DOHH2 (cell line): Measurements from ENCODE around the gene CPNE5.

Experiments
- H3F3A ChIP-seq: fragments of 200-600 bp; sonication (generic), shearing (Covaris generic); 2 replicates; pipeline ENCODE4 v1.6.0; 2016; ENCODE audit warnings: antibody characterized with exemption, mild to moderate bottlenecking; ENCODE audit not compliant: control insufficient read depth, insufficient read depth
- H3K27ac ChIP-seq: fragments of 200-600 bp; sonication (generic); 2 replicates; pipeline ENCODE4 v1.5.1; 2014; ENCODE audit warnings: low read depth, mild to moderate bottlenecking, low read length, moderate library complexity
- H3K27me3 ChIP-seq: fragments of 200-600 bp; sonication (generic); 2 replicates; pipeline ENCODE4 v1.6.1; 2014; ENCODE audit warnings: mild to moderate bottlenecking, low read length, mixed read lengths; ENCODE audit not compliant: control insufficient read depth
- H3K36me3 ChIP-seq: fragments of 200-600 bp; sonication (generic); 2 replicates; pipeline ENCODE4 v1.6.1; 2014; ENCODE audit warnings: mild to moderate bottlenecking, low read length, moderate library complexity, mixed read lengths; ENCODE audit not compliant: control insufficient read depth
- H3K4me1 ChIP-seq: fragments of 200-600 bp; sonication (generic); 2 replicates; pipeline ENCODE4 v1.6.1; 2014; ENCODE audit warnings: mild to moderate bottlenecking, low read length, mixed read lengths; ENCODE audit not compliant: control insufficient read depth
- H3K4me2 ChIP-seq: fragments of 200-600 bp; sonication (generic); 2 replicates; pipeline ENCODE4 v1.6.0; 2014; ENCODE audit warnings: mild to moderate bottlenecking, low read length, moderate library complexity
- H3K4me3 ChIP-seq: fragments of 200-600 bp; sonication (generic); 2 replicates; pipeline ENCODE4 v1.5.1; 2014; ENCODE audit warnings: mild to moderate bottlenecking, low read length, mixed read lengths
- H3K79me2 ChIP-seq: fragments of 200-600 bp; sonication (generic); 2 replicates; pipeline ENCODE4 v1.6.1; 2014; ENCODE audit warnings: mild to moderate bottlenecking, low read length, mixed read lengths; ENCODE audit not compliant: control insufficient read depth
- H3K9me2 ChIP-seq: fragments of 200-600 bp; sonication (generic); replicated peaks from 2 replicates; pipeline ENCODE4 v1.6.1; 2014; ENCODE audit warnings: mild to moderate bottlenecking, low read length, mixed read lengths; ENCODE audit not compliant: control insufficient read depth
- H3K9me3 ChIP-seq: fragments of 200-600 bp; sonication (generic); 2 replicates; pipeline ENCODE4 v1.6.1; 2014; ENCODE audit warnings: antibody characterized with exemption, low read length, mixed read lengths; ENCODE audit not compliant: control insufficient read depth, insufficient read depth
- H4K20me1 ChIP-seq: fragments of 200-600 bp; sonication (generic); 2 replicates; pipeline ENCODE4 v1.6.0; 2014; ENCODE audit warnings: low read depth, mild to moderate bottlenecking, antibody characterized with exemption, low read length, moderate library complexity; ENCODE audit not compliant: control insufficient read depth, insufficient read depth
- EZH2phosphoT487 ChIP-seq: fragments of 200-600 bp; sonication (generic); IDR thresholded peaks from 2 replicates; pipeline ENCODE4 v1.6.1; 2017; ENCODE audit warnings: borderline replicate concordance, mild to moderate bottlenecking, antibody characterized with exemption, low read length, moderate library complexity, mixed read lengths
- TF ChIP-seq, protein P1 (sequence below): fragments of 200-600 bp; sonication (generic); IDR thresholded peaks from one replicate; pipeline ENCODE4 v1.5.1; 2014; ENCODE audit warnings: antibody characterized with exemption, mild to moderate bottlenecking, low read depth, low read length; ENCODE audit not compliant: poor library complexity, severe bottlenecking

The CPNE5 gene

DNA sequence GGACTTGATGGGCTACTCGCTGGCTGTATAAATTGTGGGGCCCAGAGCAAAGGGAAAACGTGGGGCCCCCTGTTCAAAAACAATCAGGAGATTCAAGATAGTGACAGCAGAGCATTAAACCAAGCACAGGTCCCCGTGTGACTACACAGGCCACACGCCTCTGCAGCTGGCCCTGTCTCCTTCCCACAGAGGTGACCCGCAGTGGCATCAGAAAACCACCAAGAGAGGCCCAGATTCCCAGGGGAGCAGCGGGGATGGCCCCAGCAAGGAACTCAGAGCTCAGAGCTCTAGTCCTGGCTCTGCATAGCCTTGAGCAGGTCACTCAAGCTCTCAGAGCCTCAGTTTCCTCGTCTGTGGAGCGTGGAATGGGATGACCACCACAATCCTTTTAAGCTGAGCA is 57.6 kb downstream of the CPNE5 start:
- no peaks in the 10 kb centered on the region for H3K9me2 ChIP-seq
- H3K4me3 ChIP-seq: no peak overlapping the region
- no peaks in the 10 kb centered on the region for H3K79me2 ChIP-seq
- peaks cover 9% of the 10 kb centered on the region for H3K4me1 ChIP-seq
- H3F3A ChIP-seq: no peaks in the 10 kb centered on the region
- no peaks in the 10 kb centered on the region for H4K20me1 ChIP-seq
- no peaks in the 10 kb centered on the region for H3K9me3 ChIP-seq
- no peak overlapping the region for H3K4me2 ChIP-seq
- H3K36me3 ChIP-seq: no peaks in the 10 kb centered on the region
- H3K27ac ChIP-seq: no peak overlapping the region
- TF ChIP-seq EZH2phosphoT487: no peak
- H3K27me3 ChIP-seq: peaks cover 16% of the 10 kb centered on the region

DNA sequence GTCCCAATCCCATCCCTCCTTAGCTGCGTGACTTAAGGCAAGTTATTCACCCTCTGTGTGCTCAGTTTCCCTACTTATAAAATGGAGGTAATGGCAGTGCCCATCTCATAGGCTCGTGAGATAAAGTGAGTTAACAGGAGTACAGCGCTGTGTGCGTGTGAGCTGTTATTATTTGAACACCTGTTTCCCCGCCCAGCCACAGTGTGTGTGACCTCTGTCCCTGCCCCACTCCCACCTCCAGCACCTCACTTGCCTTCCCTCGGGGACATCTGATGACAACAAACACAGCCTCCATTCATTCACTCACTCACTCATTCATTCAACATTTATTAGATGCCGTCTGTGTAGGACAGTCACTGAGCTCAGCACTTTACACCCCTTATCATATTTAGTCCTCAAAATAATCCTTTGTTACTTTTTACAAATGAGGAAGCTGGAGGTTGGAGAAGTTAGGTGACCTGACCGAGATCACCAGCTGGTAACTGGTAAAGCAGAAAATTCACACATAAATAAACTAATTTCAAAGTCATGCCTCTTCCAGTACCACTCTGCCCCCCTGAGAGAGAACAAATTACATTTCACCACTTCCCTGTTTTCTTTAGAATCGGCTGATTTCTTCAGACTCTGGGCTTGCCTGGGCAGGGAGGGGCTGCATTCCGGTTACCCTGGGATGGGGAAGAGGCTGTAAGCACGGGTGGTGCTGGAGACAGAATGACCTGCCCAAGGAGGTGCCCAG is 58.6 kb downstream of the CPNE5 start:
- Histone ChIP-seq H3K27me3 (peaks cover 25% of the 10 kb centered on the region), H4K20me1 (no peaks in the 10 kb centered on the region), H3K9me2 (no peaks in the 10 kb centered on the region)

DNA sequence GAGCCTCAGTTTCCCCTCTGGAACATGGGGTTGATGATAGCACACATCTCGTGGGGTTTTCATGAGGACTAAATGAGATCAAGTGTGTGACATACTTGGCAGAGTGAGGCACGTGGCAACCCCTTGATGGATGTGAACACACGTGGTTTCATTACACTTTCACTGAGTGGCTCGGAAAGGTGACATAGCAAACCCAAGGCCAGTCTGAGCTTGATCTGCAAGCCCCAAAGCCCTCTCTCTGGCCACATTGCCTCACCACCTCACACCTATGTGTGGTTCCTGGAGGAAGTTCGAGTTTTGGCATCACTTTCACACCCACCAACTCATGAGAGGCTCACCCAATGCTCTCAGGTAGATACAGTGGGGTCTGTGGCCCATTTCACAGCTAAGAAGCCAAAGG is 60.0 kb downstream of the CPNE5 start:
- no peak overlapping the region for H3K4me2 ChIP-seq
- no peaks in the 10 kb centered on the region for H3K36me3 ChIP-seq
- no peak overlapping the region for H3K27ac ChIP-seq
- no peak overlapping the region for H3K4me3 ChIP-seq
- H3K27me3 ChIP-seq: peaks cover 33% of the 10 kb centered on the region
- H3K4me1 ChIP-seq: peaks cover 9% of the 10 kb centered on the region
- H3K79me2 ChIP-seq: no peaks in the 10 kb centered on the region
- TF ChIP-seq, protein P1, sequence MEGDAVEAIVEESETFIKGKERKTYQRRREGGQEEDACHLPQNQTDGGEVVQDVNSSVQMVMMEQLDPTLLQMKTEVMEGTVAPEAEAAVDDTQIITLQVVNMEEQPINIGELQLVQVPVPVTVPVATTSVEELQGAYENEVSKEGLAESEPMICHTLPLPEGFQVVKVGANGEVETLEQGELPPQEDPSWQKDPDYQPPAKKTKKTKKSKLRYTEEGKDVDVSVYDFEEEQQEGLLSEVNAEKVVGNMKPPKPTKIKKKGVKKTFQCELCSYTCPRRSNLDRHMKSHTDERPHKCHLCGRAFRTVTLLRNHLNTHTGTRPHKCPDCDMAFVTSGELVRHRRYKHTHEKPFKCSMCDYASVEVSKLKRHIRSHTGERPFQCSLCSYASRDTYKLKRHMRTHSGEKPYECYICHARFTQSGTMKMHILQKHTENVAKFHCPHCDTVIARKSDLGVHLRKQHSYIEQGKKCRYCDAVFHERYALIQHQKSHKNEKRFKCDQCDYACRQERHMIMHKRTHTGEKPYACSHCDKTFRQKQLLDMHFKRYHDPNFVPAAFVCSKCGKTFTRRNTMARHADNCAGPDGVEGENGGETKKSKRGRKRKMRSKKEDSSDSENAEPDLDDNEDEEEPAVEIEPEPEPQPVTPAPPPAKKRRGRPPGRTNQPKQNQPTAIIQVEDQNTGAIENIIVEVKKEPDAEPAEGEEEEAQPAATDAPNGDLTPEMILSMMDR: no peak
- H3K9me3 ChIP-seq: no peaks in the 10 kb centered on the region
- no peaks in the 10 kb centered on the region for H3F3A ChIP-seq
- no peaks in the 10 kb centered on the region for H3K9me2 ChIP-seq
- no peaks in the 10 kb centered on the region for H4K20me1 ChIP-seq

More for the DNA sequence above, 58.6 kb downstream of the CPNE5 start:
- Histone ChIP-seq H3K79me2 (no peaks in the 10 kb centered on the region), H3K4me1 (peaks cover 9% of the 10 kb centered on the region), H3K4me2 (no peak overlapping the region), H3K4me3 (no peak overlapping the region), H3K9me3 (no peaks in the 10 kb centered on the region), H3F3A (no peaks in the 10 kb centered on the region), H3K36me3 (no peaks in the 10 kb centered on the region), H3K27ac (no peak overlapping the region)
- TF ChIP-seq EZH2phosphoT487: no peak
- TF ChIP-seq, protein P1: no peak

- no peak overlapping the region for H3K4me3 ChIP-seq
- no peaks in the 10 kb centered on the region for H3F3A ChIP-seq
- no peaks in the 10 kb centered on the region for H4K20me1 ChIP-seq
- no peaks in the 10 kb centered on the region for H3K36me3 ChIP-seq
- no peak overlapping the region for H3K4me2 ChIP-seq
- peaks cover 9% of the 10 kb centered on the region for H3K4me1 ChIP-seq
- H3K9me3 ChIP-seq: no peaks in the 10 kb centered on the region
- H3K9me2 ChIP-seq: no peaks in the 10 kb centered on the region
- no peak overlapping the region for H3K27ac ChIP-seq
- H3K79me2 ChIP-seq: no peaks in the 10 kb centered on the region
- H3K27me3 ChIP-seq: peaks cover 35% of the 10 kb centered on the region
- TF ChIP-seq, protein P1: no peak
- TF ChIP-seq EZH2phosphoT487: no peak
Observed at GRCh38 chr6:36777801-36778200, 61.4 kb downstream of the CPNE5 start.
